HL-60 (cell line): Measurements from ENCODE around the gene KBTBD12.

ENCODE experiments used
- DNase-seq, 2 experiments: peaks; one replicate each; pipeline ENCODE4 v3.0.0-alpha.2; 2010 to 2020; ENCODE audit warnings: low read depth in 1 of 2, low spot score in 1 of 2
- H3K27ac ChIP-seq: fragments of 250-450 bp; sonication (Bioruptor Pico); replicated peaks from 2 replicates; pipeline ENCODE4 v1.5.1; 2020; ENCODE audit warnings: mild to moderate bottlenecking, moderate library complexity
- H3K27me3 ChIP-seq: fragments of 250-450 bp; sonication (Bioruptor Pico); 2 replicates; pipeline ENCODE4 v1.5.1; 2021; ENCODE audit warnings: mild to moderate bottlenecking, moderate library complexity; ENCODE audit not compliant: insufficient read depth, poor library complexity, severe bottlenecking
- H3K4me3 ChIP-seq: replicated peaks from 2 replicates; pipeline ENCODE4 v1.5.1; 2011; ENCODE audit warnings: mild to moderate bottlenecking, control low read depth, low read length; ENCODE audit not compliant: insufficient read depth
- GABPA ChIP-seq: IDR thresholded peaks from 2 replicates; pipeline ENCODE4 v1.6.1; 2012; ENCODE audit warnings: low read depth
- POLR2AphosphoS5 ChIP-seq: IDR thresholded peaks from 2 replicates; pipeline ENCODE4 v1.6.1; 2012; ENCODE audit warnings: low read depth
- SPI1 ChIP-seq: IDR thresholded peaks from 2 replicates; pipeline ENCODE4 v1.6.1; 2012; ENCODE audit warnings: low read depth, mild to moderate bottlenecking, borderline replicate concordance
- TF ChIP-seq, protein P1 (sequence below): IDR thresholded peaks from one replicate; pipeline ENCODE4 v1.5.1; 2011; ENCODE audit warnings: low read length, control low read depth, inconsistent platforms; ENCODE audit not compliant: insufficient read depth
- TF ChIP-seq, protein P2 (sequence below): IDR thresholded peaks from 2 replicates; pipeline ENCODE4 v1.6.1; 2012; ENCODE audit warnings: low read depth; ENCODE audit not compliant: insufficient replicate concordance

The KBTBD12 gene

GRCh38 chr3:127981097-127981496, 66.1 kb downstream of the KBTBD12 start:
- TF ChIP-seq SPI1 (no peak), POLR2AphosphoS5 (no peak), GABPA (no peak)
- TF ChIP-seq, protein P1, sequence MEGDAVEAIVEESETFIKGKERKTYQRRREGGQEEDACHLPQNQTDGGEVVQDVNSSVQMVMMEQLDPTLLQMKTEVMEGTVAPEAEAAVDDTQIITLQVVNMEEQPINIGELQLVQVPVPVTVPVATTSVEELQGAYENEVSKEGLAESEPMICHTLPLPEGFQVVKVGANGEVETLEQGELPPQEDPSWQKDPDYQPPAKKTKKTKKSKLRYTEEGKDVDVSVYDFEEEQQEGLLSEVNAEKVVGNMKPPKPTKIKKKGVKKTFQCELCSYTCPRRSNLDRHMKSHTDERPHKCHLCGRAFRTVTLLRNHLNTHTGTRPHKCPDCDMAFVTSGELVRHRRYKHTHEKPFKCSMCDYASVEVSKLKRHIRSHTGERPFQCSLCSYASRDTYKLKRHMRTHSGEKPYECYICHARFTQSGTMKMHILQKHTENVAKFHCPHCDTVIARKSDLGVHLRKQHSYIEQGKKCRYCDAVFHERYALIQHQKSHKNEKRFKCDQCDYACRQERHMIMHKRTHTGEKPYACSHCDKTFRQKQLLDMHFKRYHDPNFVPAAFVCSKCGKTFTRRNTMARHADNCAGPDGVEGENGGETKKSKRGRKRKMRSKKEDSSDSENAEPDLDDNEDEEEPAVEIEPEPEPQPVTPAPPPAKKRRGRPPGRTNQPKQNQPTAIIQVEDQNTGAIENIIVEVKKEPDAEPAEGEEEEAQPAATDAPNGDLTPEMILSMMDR, result no peak
- TF ChIP-seq, protein P2, sequence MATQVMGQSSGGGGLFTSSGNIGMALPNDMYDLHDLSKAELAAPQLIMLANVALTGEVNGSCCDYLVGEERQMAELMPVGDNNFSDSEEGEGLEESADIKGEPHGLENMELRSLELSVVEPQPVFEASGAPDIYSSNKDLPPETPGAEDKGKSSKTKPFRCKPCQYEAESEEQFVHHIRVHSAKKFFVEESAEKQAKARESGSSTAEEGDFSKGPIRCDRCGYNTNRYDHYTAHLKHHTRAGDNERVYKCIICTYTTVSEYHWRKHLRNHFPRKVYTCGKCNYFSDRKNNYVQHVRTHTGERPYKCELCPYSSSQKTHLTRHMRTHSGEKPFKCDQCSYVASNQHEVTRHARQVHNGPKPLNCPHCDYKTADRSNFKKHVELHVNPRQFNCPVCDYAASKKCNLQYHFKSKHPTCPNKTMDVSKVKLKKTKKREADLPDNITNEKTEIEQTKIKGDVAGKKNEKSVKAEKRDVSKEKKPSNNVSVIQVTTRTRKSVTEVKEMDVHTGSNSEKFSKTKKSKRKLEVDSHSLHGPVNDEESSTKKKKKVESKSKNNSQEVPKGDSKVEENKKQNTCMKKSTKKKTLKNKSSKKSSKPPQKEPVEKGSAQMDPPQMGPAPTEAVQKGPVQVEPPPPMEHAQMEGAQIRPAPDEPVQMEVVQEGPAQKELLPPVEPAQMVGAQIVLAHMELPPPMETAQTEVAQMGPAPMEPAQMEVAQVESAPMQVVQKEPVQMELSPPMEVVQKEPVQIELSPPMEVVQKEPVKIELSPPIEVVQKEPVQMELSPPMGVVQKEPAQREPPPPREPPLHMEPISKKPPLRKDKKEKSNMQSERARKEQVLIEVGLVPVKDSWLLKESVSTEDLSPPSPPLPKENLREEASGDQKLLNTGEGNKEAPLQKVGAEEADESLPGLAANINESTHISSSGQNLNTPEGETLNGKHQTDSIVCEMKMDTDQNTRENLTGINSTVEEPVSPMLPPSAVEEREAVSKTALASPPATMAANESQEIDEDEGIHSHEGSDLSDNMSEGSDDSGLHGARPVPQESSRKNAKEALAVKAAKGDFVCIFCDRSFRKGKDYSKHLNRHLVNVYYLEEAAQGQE, result no peak
- H3K27me3 ChIP-seq, result no peaks in the 10 kb centered on the region
- DNase-seq, result no peak
- no peak overlapping the region for H3K27ac ChIP-seq
- no peak overlapping the region for H3K4me3 ChIP-seq

GRCh38 chr3:127982155-127982554, 67.1 kb downstream of the KBTBD12 start:
- DNase-seq, result no peak
- no peak for TF ChIP-seq GABPA
- TF ChIP-seq SPI1, result no peak
- TF ChIP-seq, protein P2, result no peak
- TF ChIP-seq, protein P1, result no peak
- TF ChIP-seq POLR2AphosphoS5, result no peak
- no peak overlapping the region for H3K27ac ChIP-seq
- H3K4me3 ChIP-seq, result no peak overlapping the region
- H3K27me3 ChIP-seq, result no peaks in the 10 kb centered on the region

GRCh38 chr3:127984241-127984975, 69.4 kb downstream of the KBTBD12 start:
- H3K27me3 ChIP-seq, result no peaks in the 10 kb centered on the region
- DNase-seq, result no peak
- no peak overlapping the region for H3K4me3 ChIP-seq
- TF ChIP-seq SPI1 (no peak), GABPA (no peak), POLR2AphosphoS5 (no peak)
- TF ChIP-seq, protein P1, result no peak
- TF ChIP-seq, protein P2, result no peak
- no peak overlapping the region for H3K27ac ChIP-seq
